Measurements from ENCODE around the gene LIAS.
"Not testable (repeated sequence)": the region's sequence is repeated elsewhere in the genome, so short reads cannot be mapped to it uniquely, and the experiment has no call there.

Gene LIAS

DNA sequence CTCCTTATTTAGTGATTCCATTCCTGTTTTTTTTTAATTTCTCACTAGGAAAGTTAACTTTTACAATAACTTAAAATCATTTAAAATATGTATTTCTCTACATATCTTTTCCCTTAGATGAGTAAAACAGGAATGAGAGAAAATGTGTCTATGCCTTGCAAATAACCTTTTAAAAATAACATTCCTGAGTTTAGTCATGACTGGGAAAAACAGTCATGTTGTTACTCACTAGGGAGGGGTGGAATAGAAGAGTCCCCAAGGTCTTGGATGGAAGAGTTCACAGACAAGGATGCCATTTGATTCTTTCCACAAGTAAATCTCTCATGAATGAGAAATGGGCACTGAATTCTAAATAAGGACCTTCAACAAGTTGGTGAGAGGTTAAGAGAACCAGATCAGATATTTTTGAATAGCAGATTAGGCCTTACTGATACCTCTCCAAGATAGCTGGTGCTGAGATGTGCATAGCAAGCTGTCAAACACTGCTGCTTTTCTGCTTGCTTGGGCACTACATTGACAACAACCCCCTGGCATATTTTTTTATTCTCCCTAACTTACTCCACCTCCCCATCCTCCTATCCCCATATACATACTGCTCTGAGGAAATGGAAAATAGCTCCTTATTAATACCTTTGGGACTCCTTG is 43.3 kb downstream of the LIAS start:
- DNase-seq: no peak

GRCh38 chr4:39502664-39503035 is 43.8 kb downstream of the LIAS start:
- DNase-seq: not testable (repeated sequence)

DNA sequence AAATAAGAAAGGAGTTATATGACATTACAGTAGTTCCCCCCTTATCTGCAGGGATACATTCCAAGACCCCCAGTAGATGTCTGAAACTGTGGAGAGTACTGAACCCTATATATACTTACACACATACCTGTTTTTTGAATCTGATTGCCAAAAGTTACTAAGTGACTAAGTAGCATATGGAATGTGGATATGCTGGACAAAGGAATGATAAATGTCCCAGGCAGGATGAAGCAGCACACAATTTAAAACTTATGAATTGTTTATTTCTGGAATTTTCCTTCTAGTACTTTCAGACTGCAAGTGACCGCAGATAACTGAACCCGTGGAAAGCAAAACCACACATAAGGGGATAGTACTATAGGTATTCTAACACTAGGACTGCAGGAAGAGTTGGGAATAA is 45.7 kb downstream of the LIAS start:
- DNase-seq: no peak

- no peak for DNase-seq
Measured at GRCh38 chr4:39505581-39505980, 46.7 kb downstream of the LIAS start.

- no peak for DNase-seq
Measured at GRCh38 chr4:39510348-39510929, 51.6 kb downstream of the LIAS start.

GRCh38 chr4:39514266-39514665 is 55.4 kb downstream of the LIAS start:
- not testable (repeated sequence) for DNase-seq

- DNase-seq: no peak
Measured at GRCh38 chr4:39514888-39515401, 56.1 kb downstream of the LIAS start.

- not testable (repeated sequence) for DNase-seq
Measured at GRCh38 chr4:39515669-39516401, 57.0 kb downstream of the LIAS start.

GRCh38 chr4:39516407-39516966 is 57.6 kb downstream of the LIAS start:
- DNase-seq: no peak

- DNase-seq: no peak
Measured at GRCh38 chr4:39518484-39518883, 59.6 kb downstream of the LIAS start.

- DNase-seq: no peak
Measured at GRCh38 chr4:39521253-39521919, 62.5 kb downstream of the LIAS start.

DNA sequence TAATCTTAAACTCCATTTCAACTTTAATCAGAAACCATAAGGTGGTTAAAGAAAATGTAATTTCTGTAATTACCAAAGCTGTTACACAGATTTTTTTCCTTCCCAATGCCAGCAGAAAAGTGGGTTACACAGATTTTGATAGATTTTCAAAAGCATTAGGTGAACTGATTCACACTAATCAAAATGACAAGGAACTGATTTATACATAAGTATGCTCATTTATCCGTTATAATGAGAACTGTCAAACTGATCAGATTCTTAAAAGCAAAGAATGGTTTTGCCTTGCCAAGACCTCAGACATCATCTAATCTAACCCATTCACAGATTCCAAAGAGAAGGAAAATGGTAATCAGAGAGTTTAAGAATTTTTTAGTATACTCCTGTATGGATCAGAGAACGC is 63.2 kb downstream of the LIAS start:
- no peak for DNase-seq

GRCh38 chr4:39524161-39524957 is 65.5 kb downstream of the LIAS start:
- no peak for DNase-seq

GRCh38 chr4:39525822-39526690 is 67.2 kb downstream of the LIAS start:
- no peak for DNase-seq

DNA sequence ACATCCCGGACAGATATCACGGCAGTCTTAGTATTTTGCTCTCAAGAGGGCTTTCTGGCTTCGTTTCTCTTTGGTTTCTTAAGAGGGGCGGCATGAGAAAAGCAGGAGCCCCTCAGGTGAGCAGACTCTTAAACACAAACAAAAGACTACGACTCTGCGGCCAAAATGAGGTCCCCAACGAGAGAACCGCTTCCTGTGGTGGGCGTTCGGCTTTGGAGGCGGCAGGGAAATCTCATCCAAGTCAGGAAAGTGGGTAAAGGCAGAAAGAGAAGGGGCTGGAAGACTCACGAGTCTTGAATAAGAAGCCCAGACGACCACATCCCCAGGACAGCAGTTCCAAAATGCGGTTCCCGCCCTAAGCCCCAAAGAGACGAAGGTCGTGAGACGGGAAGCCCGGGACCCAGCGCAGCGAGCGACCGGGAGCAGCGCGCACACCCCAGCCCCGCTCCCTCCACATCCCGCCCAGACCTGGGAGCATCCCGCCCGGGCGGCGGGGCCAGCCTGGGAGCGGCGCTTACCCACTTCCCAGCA is 68.0 kb downstream of the LIAS start:
- peak; percentile 26 for DNase-seq

DNA sequence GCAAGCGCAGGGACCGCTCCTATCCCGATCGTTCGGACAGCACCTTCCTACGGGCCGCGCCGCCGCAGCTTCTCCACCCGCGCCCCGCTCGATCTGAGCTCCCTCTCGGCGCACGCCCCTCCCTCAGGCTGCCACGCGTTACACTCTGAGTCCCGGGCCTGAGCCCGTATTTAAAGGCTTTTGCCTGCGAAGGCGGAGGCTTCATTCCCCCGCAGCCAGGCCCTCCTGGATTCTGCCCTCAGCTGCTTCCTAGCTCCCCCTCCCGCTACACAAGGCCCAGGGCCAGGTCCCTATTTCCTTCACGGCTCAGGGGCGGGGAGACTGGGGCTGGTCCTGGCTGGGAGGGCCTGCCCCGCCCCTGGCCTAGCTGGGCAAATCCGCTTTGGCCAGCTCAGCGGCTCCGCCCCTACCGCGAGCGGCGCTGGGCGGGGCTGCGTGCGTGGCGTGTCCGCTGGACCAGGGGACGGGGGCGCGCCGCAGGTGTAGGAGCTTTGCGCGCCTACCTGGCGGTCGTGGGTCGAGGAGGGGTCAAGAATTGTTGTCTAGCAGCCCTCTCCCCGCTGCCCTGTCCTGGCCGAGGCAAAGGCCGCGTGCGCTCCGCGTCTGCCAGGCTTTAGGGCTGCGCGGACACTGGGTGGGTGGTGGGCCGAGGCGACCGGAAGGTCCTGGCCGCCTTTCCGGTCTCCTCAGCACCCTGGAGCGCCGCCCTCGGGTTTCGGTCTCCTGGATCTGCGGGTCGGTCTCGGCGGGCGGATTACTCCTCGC is 68.6 kb downstream of the LIAS start, which contains the start of gene UGDH:
Gene UGDH, minus strand, starts transcription at position 144 of the 765 bp plus-strand sequence. CDS start 5,927 bp downstream, outside the sequence.
- DNase-seq: peak; percentile 95

- no peak for DNase-seq
Measured at GRCh38 chr4:39528061-39528465, 69.2 kb downstream of the LIAS start.

Measured in NCI-H1092 (cell line).